H1 (cell line): ENCODE data around the gene FGF18. TPM values are rescaled to one million over a fixed set of nuclear protein-coding genes. Genes with fewer than 3 reads are reported as not detected.

Experiments
- CTCF ChIA-PET: fragments of 300-600 bp; sonication (Branson Sonifier 250); formaldehyde crosslinking; loops from one replicate; lab custom pipeline; 2021; ENCODE audit not compliant: partially characterized antibody; lab: Charles Lee
- POLR2A ChIA-PET: fragments of 300-600 bp; sonication (Branson Sonifier 250); formaldehyde crosslinking; loops from one replicate; lab custom pipeline; 2021; ENCODE audit warnings: inconsistent platforms; ENCODE audit not compliant: partially characterized antibody; lab: Charles Lee
- DNase-seq, 2 experiments: peaks; one replicate each; pipeline versions ENCODE4 v3.0.0 to v3.0.0-alpha.2; 2010 to 2022; ENCODE audit warnings: low spot score in 2 of 2, low read depth in 1 of 2, mixed read lengths in 1 of 2
- FAIRE-seq: peaks from 2 replicates; lab custom pipeline; 2011; peaks lifted over from hg19 to GRCh38; lab: Jason Lieb, UNC
- H2AFZ ChIP-seq: 2 replicates; pipeline ENCODE4 v1.8.1; 2012; ENCODE audit warnings: low read length, inconsistent platforms
- H2AK5ac ChIP-seq: 2 replicates; pipeline ENCODE4 v1.6.1; 2013; ENCODE audit warnings: low read depth, low read length
- H2BK120ac ChIP-seq: replicated peaks from 2 replicates; pipeline ENCODE3; 2013; ENCODE audit warnings: low read depth, low read length, inconsistent platforms
- H2BK12ac ChIP-seq: 2 replicates; pipeline ENCODE4 v1.6.1; 2013; ENCODE audit warnings: low read depth, low read length
- H2BK15ac ChIP-seq: 2 replicates; pipeline ENCODE4 v1.6.1; 2013; ENCODE audit warnings: low read length
- H2BK20ac ChIP-seq: 2 replicates; pipeline ENCODE4 v1.6.1; 2013; ENCODE audit warnings: low read length
- H2BK5ac ChIP-seq: 2 replicates; pipeline ENCODE4 v1.6.1; 2013; ENCODE audit warnings: low read depth, low read length
- H3K14ac ChIP-seq: 2 replicates; pipeline ENCODE4 v1.6.1; 2013; ENCODE audit warnings: inconsistent platforms; ENCODE audit not compliant: insufficient read length
- H3K18ac ChIP-seq: 2 replicates; pipeline ENCODE4 v1.6.1; 2013; ENCODE audit warnings: low read length; ENCODE audit errors: extremely low read depth
- H3K23ac ChIP-seq: 2 replicates; pipeline ENCODE4 v1.6.1; 2013; ENCODE audit warnings: inconsistent platforms; ENCODE audit not compliant: insufficient read length
- H3K23me2 ChIP-seq: 2 replicates; pipeline ENCODE4 v1.6.1; 2013; ENCODE audit warnings: low read depth, low read length
- H3K27ac ChIP-seq: 2 replicates; pipeline ENCODE4 v1.6.1; 2011; ENCODE audit warnings: low read depth, low read length, inconsistent platforms
- H3K27me3 ChIP-seq, 4 experiments: replicated peaks in 1 of 4; 1 replicate in 1 of 4; 2 replicates in 3 of 4; pipeline versions ENCODE4 v1.6.1 to v1.8.1; 2011 to 2013; ENCODE audit warnings: low read length in 3 of 4, mild to moderate bottlenecking in 3 of 4, inconsistent platforms in 2 of 4, mixed read lengths in 2 of 4, moderate library complexity in 1 of 4; ENCODE audit not compliant: control insufficient read depth in 3 of 4, insufficient read depth in 3 of 4; ENCODE audit errors: extremely low read depth in 1 of 4
- H3K36me3 ChIP-seq, 4 experiments: 2 replicates each; pipeline versions ENCODE4 v1.6.1 to v1.8.1; 2011 to 2013; ENCODE audit warnings: mild to moderate bottlenecking in 4 of 4, low read length in 3 of 4, moderate library complexity in 2 of 4, control low read depth in 1 of 4, inconsistent platforms in 1 of 4; ENCODE audit not compliant: insufficient read depth in 4 of 4, control insufficient read depth in 2 of 4
- H3K4ac ChIP-seq: replicated peaks from 2 replicates; pipeline ENCODE3; 2013; ENCODE audit warnings: low read length, low read depth, mixed read lengths, inconsistent platforms; ENCODE audit not compliant: insufficient read length
- H3K4me1 ChIP-seq, 4 experiments: replicated peaks in 1 of 4; 1 replicate in 1 of 4; 2 replicates in 3 of 4; pipeline versions ENCODE4 v1.6.1 to v1.8.1; 2011 to 2013; ENCODE audit warnings: low read length in 3 of 4, inconsistent platforms in 2 of 4, mixed read lengths in 1 of 4; ENCODE audit not compliant: insufficient read depth in 4 of 4, control insufficient read depth in 3 of 4
- H3K4me2 ChIP-seq, 2 experiments: 2 replicates each; pipeline versions ENCODE4 v1.6.1 to v1.8.1; 2011 to 2013; ENCODE audit warnings: low read depth in 2 of 2, low read length in 2 of 2, control low read depth in 1 of 2, inconsistent platforms in 1 of 2, mild to moderate bottlenecking in 1 of 2; ENCODE audit not compliant: insufficient read depth in 1 of 2
- H3K4me3 ChIP-seq, 4 experiments: fragments of 200-600, 300-600 bp in 1 of 4; sonication (generic), shearing (Covaris generic), sonication (Bioruptor Twin) in 1 of 4; 2 replicates each; pipeline versions ENCODE4 v1.5.1 to v1.8.1; 2011 to 2016; ENCODE audit warnings: low read length in 4 of 4, low read depth in 3 of 4, control low read depth in 2 of 4, inconsistent platforms in 2 of 4, mild to moderate bottlenecking in 2 of 4, mixed read lengths in 1 of 4, moderate library complexity in 1 of 4; ENCODE audit not compliant: insufficient read depth in 2 of 4; ENCODE audit errors: extremely low read depth in 1 of 4
- H3K56ac ChIP-seq: replicated peaks from 2 replicates; pipeline ENCODE3; 2013; ENCODE audit warnings: low read depth, mild to moderate bottlenecking, mixed read lengths, low read length, inconsistent platforms; ENCODE audit not compliant: insufficient read length
- H3K79me1 ChIP-seq: 2 replicates; pipeline ENCODE4 v1.6.1; 2013; ENCODE audit warnings: low read depth, low read length, control low read depth
- H3K79me2 ChIP-seq, 2 experiments: 2 replicates each; pipeline versions ENCODE4 v1.6.1 to v1.8.1; 2012 to 2013; ENCODE audit warnings: low read length in 2 of 2, mild to moderate bottlenecking in 2 of 2, inconsistent platforms in 1 of 2; ENCODE audit not compliant: insufficient read depth in 2 of 2, control insufficient read depth in 1 of 2
- H3K9ac ChIP-seq, 4 experiments: replicated peaks in 1 of 4; 1 replicate in 1 of 4; 2 replicates in 3 of 4; pipeline versions ENCODE4 v1.6.1 to v1.8.1; 2011 to 2013; ENCODE audit warnings: low read depth in 3 of 4, low read length in 3 of 4, control low read depth in 2 of 4, mild to moderate bottlenecking in 2 of 4, moderate library complexity in 2 of 4, inconsistent platforms in 1 of 4; ENCODE audit errors: extremely low read depth in 1 of 4
- H3K9me3 ChIP-seq, 2 experiments: 2 replicates each; pipeline versions ENCODE4 v1.6.1 to v1.8.1; 2012 to 2013; ENCODE audit warnings: mild to moderate bottlenecking in 2 of 2, moderate library complexity in 2 of 2, control low read depth in 1 of 2, inconsistent platforms in 1 of 2, low read depth in 1 of 2, low read length in 1 of 2, mixed read lengths in 1 of 2; ENCODE audit not compliant: insufficient read depth in 2 of 2
- H4K20me1 ChIP-seq, 2 experiments: replicated peaks in 1 of 2; 2 replicates each; pipeline versions ENCODE3 to v1.8.1; 2011 to 2013; ENCODE audit warnings: inconsistent platforms in 2 of 2, low read length in 2 of 2, mild to moderate bottlenecking in 1 of 2; ENCODE audit not compliant: insufficient read depth in 2 of 2, control insufficient read depth in 1 of 2
- H4K5ac ChIP-seq: 2 replicates; pipeline ENCODE4 v1.6.1; 2013; ENCODE audit warnings: low read length, low read depth, mixed read lengths, inconsistent platforms; ENCODE audit not compliant: insufficient read length
- H4K8ac ChIP-seq: 2 replicates; pipeline ENCODE4 v1.8.0; 2013; ENCODE audit warnings: mild to moderate bottlenecking, moderate library complexity, low read length, inconsistent platforms; ENCODE audit not compliant: insufficient read depth; ENCODE audit errors: extremely low read depth
- H4K91ac ChIP-seq: replicated peaks from 2 replicates; pipeline ENCODE3; 2013; ENCODE audit warnings: low read length, mixed read lengths, inconsistent platforms; ENCODE audit not compliant: insufficient read length
- CTCF ChIP-seq, 3 experiments: IDR thresholded peaks; 1 replicate in 2 of 3; 2 replicates in 1 of 3; pipeline versions ENCODE4 v1.5.1 to v1.6.1; 2011; ENCODE audit warnings: low read length in 3 of 3, mild to moderate bottlenecking in 3 of 3, inconsistent platforms in 2 of 3, low read depth in 1 of 3, moderate library complexity in 1 of 3; ENCODE audit not compliant: insufficient read depth in 1 of 3; ENCODE audit errors: control extremely low read depth in 1 of 3
- EZH2 ChIP-seq: fragments of 200-600 bp; sonication (generic); IDR thresholded peaks from 2 replicates; pipeline ENCODE4 v1.7.1; 2012; ENCODE audit warnings: low read depth, mild to moderate bottlenecking, moderate library complexity, low read length, inconsistent platforms; ENCODE audit not compliant: severe bottlenecking
- GABPA ChIP-seq: IDR thresholded peaks from 2 replicates; pipeline ENCODE4 v1.6.1; 2011; ENCODE audit warnings: mild to moderate bottlenecking, low read length, moderate library complexity, borderline replicate concordance; ENCODE audit not compliant: insufficient read depth
- POU5F1 ChIP-seq: IDR thresholded peaks from 2 replicates; pipeline ENCODE4 v1.6.1; 2011; ENCODE audit warnings: low read depth, mild to moderate bottlenecking, low read length, moderate library complexity
- RAD21 ChIP-seq, 2 experiments: IDR thresholded peaks in 1 of 2; conservative IDR thresholded peaks in 1 of 2; 2 replicates each; pipeline ENCODE4 v1.6.1; 2011; ENCODE audit warnings: low read depth in 2 of 2, low read length in 2 of 2, improper control_type of control experiment in 1 of 2, inconsistent platforms in 1 of 2, mild to moderate bottlenecking in 1 of 2, moderate library complexity in 1 of 2
- SIRT6 ChIP-seq: IDR thresholded peaks from one replicate; pipeline ENCODE4 v1.7.1; 2012; ENCODE audit warnings: low read length, inconsistent platforms
- WGBS, 2 experiments: shearing (Covaris generic) in 1 of 2; methylation state at CpG; one replicate each; pipeline versions ENCODE4 v1.1.6 to v1.1.7; 2013 to 2015; ENCODE audit warnings: low lambda C conversion rate in 2 of 2, mixed read lengths in 2 of 2, inconsistent platforms in 1 of 2, low coverage in 1 of 2, missing lambda C conversion rate in 1 of 2; ENCODE audit not compliant: insufficient replicate concordance in 2 of 2, insufficient coverage in 1 of 2, insufficient read length in 1 of 2; ENCODE audit errors: extremely low coverage in 1 of 2, missing lambda C conversion rate in 1 of 2; 5-methylcytosine and 5-hydroxymethylcytosine counted together
- polyA plus RNA-seq, 7 experiments: library from polyadenylated mRNA; depleted of rRNA in 3 of 7; stranded (reverse) in 5 of 7; unstranded in 2 of 7; fragments of >200 nt in 5 of 7; fragments of 200-250 nt in 2 of 7; gene quantifications; 1 replicate in 5 of 7; 2 replicates in 1 of 7; 4 replicates in 1 of 7; pipeline versions ENCODE4 v1.2.1 to v1.2.3, GENCODE V29; 2011 to 2013; ENCODE audit warnings: missing spikeins in 2 of 7, mixed read lengths in 2 of 7
- total RNA-seq: library from RNA; stranded (reverse); fragmentation: NEBNext Ultra II Directional; extraction: Animal tissue kit (Norgen Biotek cat#: 25700); gene quantifications from 2 replicates; pipeline ENCODE4 v1.2.1, GENCODE V29; 2021

FGF18 gene
- total and polyA plus RNA-seq, 2 of the 8 experiments (the other 6 are each of a cell fraction or from before 2014, with no cell fraction given): 0.54 to 1.3 TPM

GRCh38 chr5:171441246-171441791, 21.9 kb downstream of the FGF18 start:
- Histone ChIP-seq H4K8ac (peak overlapping the region; percentile 15; the same call in 1 of the 2 replicates), H3K23ac (no peak overlapping the region), H2BK5ac (no peak overlapping the region), H2BK15ac (peak overlapping the region; percentile 46; the same call in 1 of the 2 replicates), H3K9ac (no peak overlapping the region), H4K5ac (no peak overlapping the region), H3K27ac (no peak overlapping the region), H3K14ac (no peak overlapping the region), H4K20me1 (peaks cover 0 to 2% of the 10 kb centered on the region in 2 experiments), H4K91ac (peak overlapping the region; percentile 29), H3K9me3 (no peaks in the 10 kb centered on the region), H3K23me2 (no peaks in the 10 kb centered on the region), H3K79me2 (no peaks in the 10 kb centered on the region), H2BK12ac (0 out of 2 replicates have a peak overlapping the region, but pooled peaks have one; percentile 60), H2AFZ (no peak overlapping the region), H3K27me3 (no peaks in the 10 kb centered on the region), H2AK5ac (peak overlapping the region; percentile 49; the same call in 1 of the 2 replicates), H3K4me2 (no peak overlapping the region), H3K4me3 (no peak overlapping the region), H2BK120ac (no peak overlapping the region), H3K79me1 (no peaks in the 10 kb centered on the region), H2BK20ac (no peak overlapping the region), H3K56ac (no peak overlapping the region), H3K4ac (no peak overlapping the region), H3K36me3 (no peaks in the 10 kb centered on the region), H3K18ac (no peak overlapping the region; the same call in 1 of the 2 replicates), H3K4me1 (peaks cover 0 to 26% (median 15%) of the 10 kb centered on the region in 4 experiments; a peak in 6 of 7 replicates)
- ChIA-PET POLR2A (interaction anchor here (1.0 to 1.8 kb wide), 2 partner anchors 18 to 52 kb away, joined by 3 to 5 read pairs; no protein-coding TSS in a partner anchor), CTCF (interaction anchor here (0.6 to 2.6 kb wide), 7 partner anchors 10 to 595 kb away, joined by 3 to 9 read pairs (median 4); partner anchors contain the start of gene FGF18)
- DNase-seq (no peak), FAIRE-seq (no peak)
- WGBS, 2 experiments: 93% methylated on average over 14 of the region's 14 CpGs; no CpG with 5 or more reads in 1 of the 2 experiments
- TF ChIP-seq RAD21 (IDR thresholded peaks at IDR 0.05 in 1 of 2, conservative IDR thresholded peaks at IDR 0.05 in 1 of 2; ENCODE audit: low read depth in 2 of 2, low read length in 2 of 2) (no peak), EZH2 (no peak), CTCF (IDR thresholded peaks at IDR 0.05; ENCODE audit: control extremely low read depth in 1 of 3, insufficient read depth in 1 of 3, low read depth in 1 of 3, low read length in 3 of 3) (no peak), POU5F1 (no peak), GABPA (no peak), SIRT6 (no peak)
